Transverse colon (tissue), 4 donors: ENCODE results near the gene UNC5B. TPM values are rescaled to one million over a fixed set of nuclear protein-coding genes. Genes with fewer than 3 reads are reported as not detected.
A peak's percentile ranks its signal among the peaks of the same experiment; 100 is the strongest.

ENCODE experiments used
- DNase-seq: peaks from one replicate; pipeline ENCODE4 v3.0.0-alpha.2; 2019
- H3K27ac ChIP-seq, 4 donors: fragments of 200-600 bp; sonication (generic); 2 replicates each; pipeline ENCODE4 v1.5.1; 2016 to 2018; ENCODE audit warnings: inconsistent platforms in 4 of 4
- H3K27me3 ChIP-seq: fragments of 200-600 bp; sonication (generic); 2 replicates; pipeline ENCODE4 v1.5.1; 2017; ENCODE audit warnings: inconsistent platforms
- H3K36me3 ChIP-seq, 4 donors: fragments of 200-600 bp; sonication (generic); 2 replicates each; pipeline ENCODE4 v1.5.1; 2017 to 2019; ENCODE audit warnings: inconsistent platforms in 4 of 4
- H3K4me1 ChIP-seq, 4 donors: fragments of 200-600 bp; sonication (generic); 2 replicates each; pipeline ENCODE4 v1.5.1; 2017 to 2020; ENCODE audit warnings: inconsistent platforms in 4 of 4
- H3K4me3 ChIP-seq, 4 donors: fragments of 200-600 bp; sonication (generic); 1 replicate in 1 of 4; 2 replicates in 3 of 4; pipeline versions ENCODE4 v1.5.1 to v1.6.1; 2017 to 2019; ENCODE audit warnings: inconsistent platforms in 4 of 4
- H3K9me3 ChIP-seq, 2 donors: fragments of 200-600 bp; sonication (generic); 2 replicates each; pipeline ENCODE4 v1.5.1; 2017 to 2019; ENCODE audit warnings: inconsistent platforms in 2 of 2
- EP300 ChIP-seq: sonication (generic); formaldehyde crosslinking; IDR thresholded peaks from one replicate; pipeline ENCODE4 v1.6.1; 2017; ENCODE audit warnings: antibody characterized with exemption, low read depth
- POLR2A ChIP-seq: fragments of 450-650 bp; IDR thresholded peaks from one replicate; pipeline ENCODE4 v1.6.1; 2016; ENCODE audit warnings: antibody characterized with exemption, mild to moderate bottlenecking, moderate library complexity
- POLR2AphosphoS5 ChIP-seq, 3 donors: sonication (generic); formaldehyde crosslinking; IDR thresholded peaks; one replicate each; pipeline ENCODE4 v1.6.1; 2016; ENCODE audit warnings: antibody characterized with exemption in 3 of 3
- WGBS, 2 donors: methylation state at CpG; one replicate each; pipeline ENCODE4 v1.1.5; 2018; ENCODE audit warnings: low coverage in 1 of 2; 5-methylcytosine and 5-hydroxymethylcytosine counted together
- in situ Hi-C, 4 donors: fragments of 200-750 bp; cut with MboI; loops; one replicate each; pipeline versions ENCODE4 v1.15.0 to v1.15.1; 2017; ENCODE audit warnings: low sequenced_read_pairs in 3 of 4, low pct_ligation_motif_present in 1 of 4, low pct_unique_long_range_greater_than_20kb in 1 of 4
- intact Hi-C: fragments of 100-400 bp; cut with DNase I; formaldehyde crosslinking; loops from one replicate; pipeline ENCODE4 v1.15.1; 2023; ENCODE audit warnings: low total_unique reads
- total RNA-seq, 4 donors: library from RNA; depleted of rRNA; stranded (reverse); fragments of >200 nt; gene quantifications; one replicate each; pipeline ENCODE4 v1.1.0, GENCODE V29; 2016
- TF ChIP-seq, protein P1 (sequence below), 5 experiments: fragments of 200-600 bp in 3 of 5; fragments of 450-650 bp in 2 of 5; sonication (generic) in 3 of 5; IDR thresholded peaks; 1 replicate in 2 of 5; 2 replicates in 3 of 5; pipeline ENCODE4 v1.5.1; 2016 to 2017; ENCODE audit warnings: antibody characterized with exemption in 5 of 5, inconsistent platforms in 3 of 5, mild to moderate bottlenecking in 2 of 5, moderate library complexity in 1 of 5

The UNC5B gene
- total RNA-seq, 4 donors from 2014 or later: 12.3 to 74.1 (median 41.2) TPM

GRCh38 chr10:71216751-71217265 is 4.4 kb downstream of the UNC5B start:
- Histone ChIP-seq H3K36me3 (no peaks in the 10 kb centered on the region), H3K27ac (peak overlapping the region; percentile 8 to 59 (median 29)), H3K9me3 (no peaks in the 10 kb centered on the region), H3K4me3 (peak overlapping the region; percentile 4 to 57 (median 35)), H3K27me3 (peaks cover 30% of the 10 kb centered on the region), H3K4me1 (peaks cover 9 to 45% (median 38%) of the 10 kb centered on the region in 4 donors)
- TF ChIP-seq POLR2AphosphoS5 (IDR thresholded peaks at IDR 0.05) (no peak), EP300 (no peak), POLR2A (no peak)
- TF ChIP-seq, protein P1, sequence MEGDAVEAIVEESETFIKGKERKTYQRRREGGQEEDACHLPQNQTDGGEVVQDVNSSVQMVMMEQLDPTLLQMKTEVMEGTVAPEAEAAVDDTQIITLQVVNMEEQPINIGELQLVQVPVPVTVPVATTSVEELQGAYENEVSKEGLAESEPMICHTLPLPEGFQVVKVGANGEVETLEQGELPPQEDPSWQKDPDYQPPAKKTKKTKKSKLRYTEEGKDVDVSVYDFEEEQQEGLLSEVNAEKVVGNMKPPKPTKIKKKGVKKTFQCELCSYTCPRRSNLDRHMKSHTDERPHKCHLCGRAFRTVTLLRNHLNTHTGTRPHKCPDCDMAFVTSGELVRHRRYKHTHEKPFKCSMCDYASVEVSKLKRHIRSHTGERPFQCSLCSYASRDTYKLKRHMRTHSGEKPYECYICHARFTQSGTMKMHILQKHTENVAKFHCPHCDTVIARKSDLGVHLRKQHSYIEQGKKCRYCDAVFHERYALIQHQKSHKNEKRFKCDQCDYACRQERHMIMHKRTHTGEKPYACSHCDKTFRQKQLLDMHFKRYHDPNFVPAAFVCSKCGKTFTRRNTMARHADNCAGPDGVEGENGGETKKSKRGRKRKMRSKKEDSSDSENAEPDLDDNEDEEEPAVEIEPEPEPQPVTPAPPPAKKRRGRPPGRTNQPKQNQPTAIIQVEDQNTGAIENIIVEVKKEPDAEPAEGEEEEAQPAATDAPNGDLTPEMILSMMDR (IDR thresholded peaks at IDR 0.05): no peak
- in situ Hi-C loops (no loop called here), intact Hi-C loops (no loop called here)
- 18 to 39% methylated on average over 4 to 8 of the region's 8 CpGs for WGBS, 2 donors
- DNase-seq: no peak

DNA sequence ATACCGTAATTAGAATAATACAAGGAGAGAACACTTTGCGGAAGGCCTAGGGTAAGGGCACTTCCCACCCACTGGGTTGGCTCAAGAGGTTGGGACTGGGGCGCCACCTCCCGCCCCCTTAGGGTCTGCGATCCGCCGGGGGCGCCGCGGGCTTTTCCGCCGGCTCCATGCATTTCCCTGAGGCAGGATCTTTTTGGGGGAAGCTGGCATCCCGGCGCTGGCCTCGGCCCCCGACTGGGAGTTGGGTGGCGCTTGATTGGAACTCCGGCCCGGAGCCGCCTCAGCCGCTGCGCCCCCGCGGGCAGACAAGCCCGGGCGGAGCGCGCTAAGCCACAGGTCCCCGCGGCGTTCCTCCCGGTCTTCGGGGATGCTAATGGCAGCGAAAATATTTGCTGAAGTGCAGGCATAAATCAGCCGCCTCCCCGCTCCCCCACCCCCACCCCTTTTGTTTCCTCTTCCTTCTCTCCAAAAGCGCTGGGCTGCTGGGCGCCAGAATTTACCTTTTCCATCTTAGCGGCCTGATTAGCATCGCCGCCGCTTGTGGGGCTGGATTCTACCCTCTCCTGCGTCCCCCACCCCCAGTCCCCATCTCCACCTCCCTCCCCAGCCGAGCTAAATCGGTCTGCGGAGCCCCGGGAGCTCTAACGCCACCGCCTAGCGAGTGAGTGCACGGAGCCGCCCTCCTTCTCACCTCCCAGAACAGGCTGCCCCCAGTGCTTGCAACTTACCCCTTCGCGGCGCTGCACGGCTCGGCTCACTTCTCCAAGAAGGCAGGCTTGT is 5.1 kb downstream of the UNC5B start:
- 0 to 3% methylated on average over 1 to 42 of the region's 57 CpGs for WGBS, 2 donors
- H3K9me3 ChIP-seq: no peaks in the 10 kb centered on the region
- peaks cover 30% of the 10 kb centered on the region for H3K27me3 ChIP-seq
- in situ Hi-C loops (no loop called here), intact Hi-C loops (no loop called here)
- no peak for DNase-seq
- no peaks in the 10 kb centered on the region for H3K36me3 ChIP-seq
- H3K4me3 ChIP-seq: peak overlapping the region; percentile 4 to 57 (median 35)
- H3K4me1 ChIP-seq: peaks cover 5 to 41% (median 34%) of the 10 kb centered on the region in 4 donors
- peak overlapping the region; percentile 8 to 59 (median 29) for H3K27ac ChIP-seq
- TF ChIP-seq, protein P1 (IDR thresholded peaks at IDR 0.05): no peak
- TF ChIP-seq EP300 (no peak), POLR2AphosphoS5 (IDR thresholded peaks at IDR 0.05) (no peak), POLR2A (no peak)

GRCh38 chr10:71218046-71218650 is 5.8 kb downstream of the UNC5B start:
- peak overlapping the region in 1 of 4 donors; percentile 8 for H3K27ac ChIP-seq
- intact Hi-C loops: no loop called here

More at GRCh38 chr10:71218046-71218650, 5.8 kb downstream of the UNC5B start:
- H3K36me3 ChIP-seq: no peaks in the 10 kb centered on the region
- H3K4me3 ChIP-seq: peak overlapping the region in 2 of 4 donors; percentile 31 to 39
- H3K9me3 ChIP-seq: no peaks in the 10 kb centered on the region
- TF ChIP-seq, protein P1 (IDR thresholded peaks at IDR 0.05): no peak
- TF ChIP-seq EP300 (no peak), POLR2A (no peak), POLR2AphosphoS5 (IDR thresholded peaks at IDR 0.05) (no peak)
- WGBS, 2 donors: 41 to 50% methylated on average over 2 to 4 of the region's 4 CpGs
- in situ Hi-C loops: no loop called here
- H3K4me1 ChIP-seq: peaks cover 5 to 37% (median 31%) of the 10 kb centered on the region in 4 donors
- peaks cover 30% of the 10 kb centered on the region for H3K27me3 ChIP-seq
- no peak for DNase-seq
